ENCODE results near the gene CDKAL1. TPM values are rescaled to one million over a fixed set of nuclear protein-coding genes. Genes with fewer than 3 reads are reported as not detected.
A peak's percentile ranks its signal among the peaks of the same experiment; 100 is the strongest.

The CDKAL1 gene
- total and polyA plus RNA-seq, 3 experiments from 2014 or later: 26.7 to 30.2 (median 29.6) TPM

DNA sequence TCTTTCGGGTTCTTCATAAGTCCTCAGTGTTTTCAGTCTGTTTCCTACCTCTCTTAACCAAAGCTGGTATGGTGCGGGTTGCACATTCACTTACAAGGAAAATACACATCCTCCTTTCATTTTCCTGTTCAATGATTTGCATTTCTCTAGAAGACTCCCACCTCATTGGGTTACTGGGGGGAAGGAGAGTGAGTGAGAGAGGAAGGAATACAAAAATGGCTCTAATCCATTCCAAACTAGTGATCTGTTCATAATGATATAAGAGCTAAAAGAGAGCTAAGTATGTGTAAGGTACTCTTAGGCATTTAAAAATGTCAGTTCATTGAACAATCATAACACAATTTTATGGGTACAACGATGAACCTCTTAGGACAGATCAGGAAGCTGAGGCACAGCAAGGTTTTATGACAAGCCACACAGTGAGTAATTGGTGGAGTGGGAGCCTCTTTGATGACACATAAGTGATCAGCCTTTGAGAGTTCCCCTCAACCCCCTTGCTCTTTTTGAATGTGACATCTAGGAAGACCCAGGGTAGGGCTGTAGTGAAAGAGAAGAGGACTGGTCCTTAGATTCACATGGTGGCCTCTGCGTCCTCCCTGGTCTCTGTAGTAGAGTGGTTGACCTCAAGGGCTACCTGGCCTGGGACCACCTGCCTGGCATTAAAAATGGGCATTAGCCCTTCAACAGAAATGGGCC is 730.9 kb downstream of the CDKAL1 start:
- Mint-ChIP-seq H3K27me3 (peaks cover 0 to 2% of the 10 kb centered on the region in 2 donors), H3K27ac (no peak overlapping the region), H3K4me1 (peaks cover 0 to 4% (median 0%) of the 10 kb centered on the region in 3 donors), H3K9me3 (no peaks in the 10 kb centered on the region), H3K36me3 (no peaks in the 10 kb centered on the region), H3K4me3 (no peak overlapping the region)
- H3K36me3 ChIP-seq (ENCODE audit: insufficient read depth, low read length): no peaks in the 10 kb centered on the region
- H3K27ac ChIP-seq (ENCODE audit: low read depth, low read length): no peak overlapping the region
- ChIA-PET POLR2A (no interaction called here), CTCF (no interaction called here)
- no peaks in the 10 kb centered on the region for H3K9me3 ChIP-seq (ENCODE audit: low read length)
- H3K4me1 ChIP-seq (ENCODE audit: insufficient read depth, low read length): no peaks in the 10 kb centered on the region
- DNase-seq: no peak
- no peaks in the 10 kb centered on the region for H3K27me3 ChIP-seq (ENCODE audit: insufficient read depth, low read length, poor library complexity, severe bottlenecking)
- no peak overlapping the region for H3K4me3 ChIP-seq (ENCODE audit: low read length)

DNA sequence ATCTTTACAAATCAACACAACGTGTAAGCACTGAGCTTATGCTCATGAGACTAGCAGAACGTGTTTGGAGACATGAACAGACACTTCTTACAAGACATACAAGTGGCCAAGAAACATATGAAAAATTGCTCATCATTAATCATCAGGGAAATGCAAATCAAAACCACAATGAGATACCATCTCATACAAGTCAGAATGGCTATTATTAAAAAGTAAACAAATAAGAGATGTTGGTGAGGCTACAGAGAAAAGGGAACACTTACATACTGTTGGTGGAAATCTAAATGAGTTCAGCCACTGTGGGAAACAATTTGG is 731.4 kb downstream of the CDKAL1 start:
- Mint-ChIP-seq H3K27ac (no peak overlapping the region), H3K36me3 (no peaks in the 10 kb centered on the region), H3K27me3 (peaks cover 0 to 2% of the 10 kb centered on the region in 2 donors), H3K4me3 (no peak overlapping the region), H3K4me1 (peaks cover 0 to 4% (median 0%) of the 10 kb centered on the region in 3 donors), H3K9me3 (peaks cover 0 to under 1% (median 0%) of the 10 kb centered on the region in 5 donors)
- Histone ChIP-seq H3K36me3 (ENCODE audit: insufficient read depth, low read length) (no peaks in the 10 kb centered on the region), H3K9me3 (ENCODE audit: low read length) (no peaks in the 10 kb centered on the region), H3K4me3 (ENCODE audit: low read length) (no peak overlapping the region), H3K27ac (ENCODE audit: low read depth, low read length) (no peak overlapping the region), H3K27me3 (ENCODE audit: insufficient read depth, low read length, poor library complexity, severe bottlenecking) (no peaks in the 10 kb centered on the region), H3K4me1 (ENCODE audit: insufficient read depth, low read length) (no peaks in the 10 kb centered on the region)
- ChIA-PET CTCF (no interaction called here), POLR2A (no interaction called here)
- DNase-seq: no peak

DNA sequence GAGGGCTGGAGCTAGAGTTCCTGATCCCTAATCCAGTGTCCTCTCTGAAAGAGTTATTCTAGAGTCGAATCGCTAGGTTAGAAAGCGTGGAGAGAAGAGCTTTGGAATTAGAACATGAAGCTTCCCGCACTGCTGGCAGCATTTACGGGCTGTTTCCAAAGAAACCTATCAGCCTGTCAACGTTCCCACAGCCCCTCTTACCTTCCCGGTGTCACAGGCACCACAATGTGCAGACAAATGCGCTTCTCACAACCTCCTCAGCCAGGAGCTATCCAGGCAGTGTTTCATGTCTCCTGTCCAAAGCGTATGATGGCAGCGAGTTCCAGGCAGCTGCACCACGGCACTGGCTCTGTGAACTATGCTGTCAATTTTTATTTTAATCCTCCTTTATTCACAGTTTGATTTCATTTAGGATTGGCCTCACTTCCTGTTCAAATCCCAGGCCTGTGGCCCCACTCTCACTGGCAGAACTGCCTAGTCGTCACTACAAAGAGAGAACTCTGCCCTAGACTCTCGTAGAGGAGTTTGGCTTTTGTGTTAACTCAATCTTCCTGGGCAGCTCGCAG is 736.5 kb downstream of the CDKAL1 start:
- no peak for DNase-seq
- H3K27me3 ChIP-seq (ENCODE audit: insufficient read depth, low read length, poor library complexity, severe bottlenecking): no peaks in the 10 kb centered on the region
- no peaks in the 10 kb centered on the region for H3K36me3 ChIP-seq (ENCODE audit: insufficient read depth, low read length)
- no peaks in the 10 kb centered on the region for H3K9me3 ChIP-seq (ENCODE audit: low read length)
- no peaks in the 10 kb centered on the region for H3K36me3 Mint-ChIP-seq
- CTCF ChIA-PET: interaction anchor here (0.5 kb wide), 1 partner anchor 68 kb away, joined by 3 read pairs; no protein-coding TSS in a partner anchor
- H3K4me1 ChIP-seq (ENCODE audit: insufficient read depth, low read length): no peaks in the 10 kb centered on the region
- peaks cover 0 to 2% of the 10 kb centered on the region in 2 donors for H3K27me3 Mint-ChIP-seq
- H3K4me1 Mint-ChIP-seq: no peaks in the 10 kb centered on the region
- H3K4me3 ChIP-seq (ENCODE audit: low read length): no peak overlapping the region
- POLR2A ChIA-PET: no interaction called here
- H3K4me3 Mint-ChIP-seq: no peak overlapping the region
- H3K27ac Mint-ChIP-seq: no peak overlapping the region
- H3K27ac ChIP-seq (ENCODE audit: low read depth, low read length): no peak overlapping the region
- H3K9me3 Mint-ChIP-seq: peaks cover 0 to 5% (median 2%) of the 10 kb centered on the region in 5 donors

DNA sequence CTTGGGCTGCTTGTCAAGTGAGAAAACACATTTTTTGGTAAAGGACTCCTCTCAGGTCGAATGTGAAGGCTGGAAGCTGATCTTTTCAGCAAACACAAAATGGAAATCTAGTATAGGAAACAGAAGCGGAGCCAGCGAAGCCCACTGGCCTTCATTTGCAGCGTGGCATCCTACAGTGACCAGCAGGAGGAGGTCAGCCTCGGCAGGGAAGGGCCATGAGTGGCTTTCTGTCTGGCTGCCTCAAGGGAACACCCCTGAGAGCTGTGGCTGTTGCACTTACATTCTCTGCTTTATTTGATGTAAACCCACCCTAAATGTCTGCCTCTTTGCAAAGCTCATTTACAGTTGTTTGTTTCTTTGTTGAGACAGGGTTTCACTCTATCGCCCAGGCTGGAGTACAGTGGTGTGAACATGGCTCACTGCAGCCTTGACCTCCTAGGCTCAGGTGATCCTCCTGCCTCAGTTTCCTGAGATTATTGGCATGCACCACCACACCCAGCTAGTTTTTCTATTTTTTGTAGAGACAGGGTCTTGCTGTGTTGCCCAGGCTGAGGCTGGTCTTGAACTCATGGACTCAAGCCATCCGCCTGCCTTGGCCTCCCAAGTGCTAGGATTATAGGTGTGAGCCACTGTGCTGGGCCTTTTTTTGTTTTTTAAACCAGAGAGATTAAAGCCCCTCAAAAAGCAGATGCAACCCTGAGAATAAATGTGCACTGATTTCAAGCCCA is 737.3 kb downstream of the CDKAL1 start:
- Histone ChIP-seq H3K36me3 (ENCODE audit: insufficient read depth, low read length) (no peaks in the 10 kb centered on the region), H3K4me1 (ENCODE audit: insufficient read depth, low read length) (no peaks in the 10 kb centered on the region), H3K4me3 (ENCODE audit: low read length) (no peak overlapping the region), H3K27me3 (ENCODE audit: insufficient read depth, low read length, poor library complexity, severe bottlenecking) (no peaks in the 10 kb centered on the region), H3K9me3 (ENCODE audit: low read length) (no peaks in the 10 kb centered on the region), H3K27ac (ENCODE audit: low read depth, low read length) (no peak overlapping the region)
- H3K27me3 Mint-ChIP-seq: peaks cover 0 to 2% of the 10 kb centered on the region in 2 donors
- ChIA-PET POLR2A (no interaction called here), CTCF (interaction anchor here (0.5 to 0.6 kb wide), 2 partner anchors 69 to 318 kb away, joined by 3 read pairs; no protein-coding TSS in a partner anchor)
- H3K36me3 Mint-ChIP-seq: no peaks in the 10 kb centered on the region
- no peaks in the 10 kb centered on the region for H3K4me1 Mint-ChIP-seq
- no peak for DNase-seq
- no peak overlapping the region for H3K27ac Mint-ChIP-seq
- H3K4me3 Mint-ChIP-seq: no peak overlapping the region
- H3K9me3 Mint-ChIP-seq: peaks cover 0 to 5% (median 2%) of the 10 kb centered on the region in 5 donors

DNA sequence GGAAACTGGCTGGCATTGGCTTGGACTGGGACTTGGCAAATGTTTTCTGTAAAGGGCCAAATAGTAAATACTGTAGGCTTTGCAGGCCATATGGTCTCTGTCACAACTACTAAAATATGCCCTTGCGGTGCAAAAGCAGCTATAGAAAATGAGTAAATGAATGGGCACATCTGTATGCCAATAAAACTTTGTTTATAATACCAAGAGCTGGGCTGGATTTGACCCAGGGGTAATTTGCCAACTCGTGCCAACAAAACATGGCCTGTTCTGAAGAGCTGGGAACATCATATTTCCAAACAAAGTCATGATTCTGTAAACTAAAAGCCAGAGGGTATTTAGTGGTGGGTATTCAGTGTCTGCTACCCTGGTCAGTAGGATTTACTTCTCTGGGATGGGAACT is 739.2 kb downstream of the CDKAL1 start:
- DNase-seq: no peak
- Mint-ChIP-seq H3K36me3 (no peaks in the 10 kb centered on the region), H3K27ac (no peak overlapping the region), H3K4me3 (no peak overlapping the region), H3K4me1 (no peaks in the 10 kb centered on the region), H3K9me3 (peaks cover 0 to 5% (median 2%) of the 10 kb centered on the region in 5 donors), H3K27me3 (peaks cover 0 to 2% of the 10 kb centered on the region in 2 donors)
- Histone ChIP-seq H3K4me3 (ENCODE audit: low read length) (no peak overlapping the region), H3K27me3 (ENCODE audit: insufficient read depth, low read length, poor library complexity, severe bottlenecking) (no peaks in the 10 kb centered on the region), H3K27ac (ENCODE audit: low read depth, low read length) (no peak overlapping the region), H3K4me1 (ENCODE audit: insufficient read depth, low read length) (no peaks in the 10 kb centered on the region), H3K9me3 (ENCODE audit: low read length) (no peaks in the 10 kb centered on the region), H3K36me3 (ENCODE audit: insufficient read depth, low read length) (no peaks in the 10 kb centered on the region)
- POLR2A ChIA-PET: no interaction called here
- CTCF ChIA-PET: no interaction called here

DNA sequence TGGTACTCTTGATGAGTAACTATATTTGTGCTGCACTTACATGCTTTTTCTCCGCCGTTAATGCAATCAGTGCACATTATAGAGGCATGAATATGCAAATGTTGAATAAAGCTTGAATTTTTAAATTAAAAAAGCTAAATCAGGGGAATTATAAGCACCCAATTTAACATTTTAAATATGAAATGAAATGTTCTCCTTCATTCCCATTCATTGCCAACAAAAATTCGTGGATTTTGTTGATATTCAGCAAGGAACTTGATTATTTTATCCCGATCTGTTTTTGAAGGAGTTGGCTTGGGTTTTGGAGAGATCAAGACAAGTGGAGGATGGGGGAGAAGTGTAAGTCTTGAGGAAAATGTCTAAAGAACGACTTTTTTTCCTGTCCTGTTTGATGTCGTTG is 740.6 kb downstream of the CDKAL1 start:
- ChIA-PET POLR2A (no interaction called here), CTCF (no interaction called here)
- Histone ChIP-seq H3K36me3 (ENCODE audit: insufficient read depth, low read length) (no peaks in the 10 kb centered on the region), H3K4me1 (ENCODE audit: insufficient read depth, low read length) (no peaks in the 10 kb centered on the region), H3K9me3 (ENCODE audit: low read length) (no peaks in the 10 kb centered on the region), H3K27ac (ENCODE audit: low read depth, low read length) (no peak overlapping the region), H3K27me3 (ENCODE audit: insufficient read depth, low read length, poor library complexity, severe bottlenecking) (no peaks in the 10 kb centered on the region), H3K4me3 (ENCODE audit: low read length) (no peak overlapping the region)
- no peaks in the 10 kb centered on the region for H3K4me1 Mint-ChIP-seq
- no peak for DNase-seq
- no peaks in the 10 kb centered on the region for H3K36me3 Mint-ChIP-seq
- H3K4me3 Mint-ChIP-seq: no peak overlapping the region
- no peak overlapping the region for H3K27ac Mint-ChIP-seq
- peaks cover 2 to 3% of the 10 kb centered on the region in 2 donors for H3K27me3 Mint-ChIP-seq
- peaks cover 0 to 5% (median 2%) of the 10 kb centered on the region in 5 donors for H3K9me3 Mint-ChIP-seq

DNA sequence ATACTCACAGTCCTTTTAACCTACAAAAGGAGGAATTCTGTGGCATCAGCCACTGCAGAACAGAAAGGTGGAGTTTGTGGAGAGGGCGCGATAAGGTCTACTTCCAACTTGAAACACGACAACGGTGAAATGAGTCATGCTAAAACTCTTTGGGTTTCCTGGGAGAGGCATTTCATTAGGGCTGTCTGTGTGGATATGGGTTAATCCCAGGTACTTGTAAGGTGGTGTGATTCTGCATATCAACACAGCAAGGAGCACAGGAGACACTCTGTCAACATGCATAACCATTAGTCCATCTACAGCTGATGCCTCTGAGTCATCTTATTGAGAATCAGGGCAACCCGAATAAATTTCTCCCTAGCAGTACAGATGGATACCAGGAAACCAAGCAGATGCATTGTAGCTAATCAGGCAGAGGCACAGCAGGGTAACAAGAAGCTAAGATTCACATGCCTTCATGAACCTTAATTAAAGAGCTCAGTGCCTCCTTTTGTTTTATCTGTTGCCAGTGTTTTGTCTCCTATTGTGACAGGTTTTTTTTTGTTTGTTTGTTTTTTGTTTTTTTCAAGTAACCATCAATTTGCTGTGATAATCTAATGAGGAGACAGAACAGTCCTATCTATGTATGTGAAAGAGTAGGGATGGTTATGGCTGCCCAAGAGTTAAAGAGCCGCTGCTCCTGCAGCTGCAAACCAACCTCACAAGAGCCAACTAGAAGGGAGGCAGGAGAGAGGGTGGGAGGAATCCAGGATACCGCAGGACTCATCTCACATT is 743.5 kb downstream of the CDKAL1 start:
- no peaks in the 10 kb centered on the region for H3K36me3 ChIP-seq (ENCODE audit: insufficient read depth, low read length)
- no peak for DNase-seq
- peaks cover 0 to 4% (median 0%) of the 10 kb centered on the region in 5 donors for H3K9me3 Mint-ChIP-seq
- no peaks in the 10 kb centered on the region for H3K9me3 ChIP-seq (ENCODE audit: low read length)
- no peak overlapping the region for H3K4me3 ChIP-seq (ENCODE audit: low read length)
- no peaks in the 10 kb centered on the region for H3K4me1 ChIP-seq (ENCODE audit: insufficient read depth, low read length)
- ChIA-PET CTCF (no interaction called here), POLR2A (no interaction called here)
- no peaks in the 10 kb centered on the region for H3K4me1 Mint-ChIP-seq
- no peak overlapping the region for H3K27ac Mint-ChIP-seq
- H3K27me3 Mint-ChIP-seq: peaks cover 2 to 3% of the 10 kb centered on the region in 2 donors
- no peaks in the 10 kb centered on the region for H3K36me3 Mint-ChIP-seq
- no peak overlapping the region for H3K27ac ChIP-seq (ENCODE audit: low read depth, low read length)
- H3K4me3 Mint-ChIP-seq: no peak overlapping the region
- no peaks in the 10 kb centered on the region for H3K27me3 ChIP-seq (ENCODE audit: insufficient read depth, low read length, poor library complexity, severe bottlenecking)

DNA sequence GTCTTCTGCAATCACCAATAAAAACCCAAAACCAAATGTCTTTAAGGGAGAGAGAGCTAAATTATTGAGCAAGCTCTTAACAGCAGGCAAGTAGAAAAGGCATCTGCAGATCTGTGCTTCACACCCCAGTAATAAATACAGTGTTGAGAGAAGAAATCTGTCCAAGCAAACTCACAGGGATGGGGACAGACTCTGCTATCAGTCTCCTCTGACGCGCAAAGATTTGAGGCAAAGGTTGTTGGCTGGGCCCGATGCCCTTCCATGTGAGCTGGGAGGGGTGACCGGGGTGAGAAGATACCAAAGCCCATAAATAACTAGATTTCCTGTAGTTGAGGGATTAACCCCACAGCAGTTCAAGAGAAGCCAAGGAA is 744.1 kb downstream of the CDKAL1 start:
- Histone ChIP-seq H3K4me3 (ENCODE audit: low read length) (no peak overlapping the region), H3K9me3 (ENCODE audit: low read length) (no peaks in the 10 kb centered on the region), H3K36me3 (ENCODE audit: insufficient read depth, low read length) (no peaks in the 10 kb centered on the region), H3K4me1 (ENCODE audit: insufficient read depth, low read length) (no peaks in the 10 kb centered on the region), H3K27me3 (ENCODE audit: insufficient read depth, low read length, poor library complexity, severe bottlenecking) (no peaks in the 10 kb centered on the region), H3K27ac (ENCODE audit: low read depth, low read length) (no peak overlapping the region)
- Mint-ChIP-seq H3K36me3 (no peaks in the 10 kb centered on the region), H3K9me3 (peaks cover 0 to 4% (median 0%) of the 10 kb centered on the region in 5 donors), H3K27ac (no peak overlapping the region), H3K4me3 (peak overlapping the region in 1 of 7 donors; percentile 42), H3K4me1 (no peaks in the 10 kb centered on the region), H3K27me3 (peaks cover 2 to 3% of the 10 kb centered on the region in 2 donors)
- ChIA-PET CTCF (no interaction called here), POLR2A (no interaction called here)
- DNase-seq: no peak

Measured in CD8-positive, alpha-beta memory T cell (primary cell).